Mammary epithelial cell (primary cell): Measurements from ENCODE around the gene RAG1.

Experiments
- EZH2 ChIP-seq: IDR thresholded peaks from 2 replicates; pipeline ENCODE4 v1.6.1; 2012; ENCODE audit warnings: low read length, inconsistent platforms, borderline replicate concordance
- TF ChIP-seq, protein P1 (sequence below), 2 donors: IDR thresholded peaks in 1 of 2; conservative IDR thresholded peaks in 1 of 2; 2 replicates each; pipeline ENCODE4 v1.5.1; 2011 to 2012; ENCODE audit warnings: inconsistent platforms in 2 of 2, low read length in 2 of 2, mild to moderate bottlenecking in 2 of 2, control low read depth in 1 of 2, low read depth in 1 of 2; ENCODE audit not compliant: insufficient read depth in 1 of 2; ENCODE audit errors: extremely low read depth in 1 of 2

DNA sequence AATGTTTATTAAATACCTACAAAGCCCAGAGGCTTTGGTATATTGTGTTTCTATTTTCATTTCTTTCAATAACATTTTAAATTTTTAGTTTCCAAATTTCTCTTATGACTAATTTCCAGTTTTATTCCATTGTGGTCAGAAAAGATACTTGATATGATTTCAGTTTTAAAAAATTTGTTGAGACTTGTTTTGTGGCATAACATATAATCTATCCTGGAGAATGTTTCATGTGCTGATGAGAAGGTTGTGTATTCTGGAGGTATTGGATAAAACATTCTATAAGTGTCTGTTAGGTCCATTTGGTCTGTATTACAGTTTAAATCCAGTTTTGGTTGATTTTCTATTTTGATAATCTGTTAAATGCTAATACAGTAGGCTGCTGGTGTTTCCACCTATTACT, 9.8 kb upstream of the RAG1 start:
- TF ChIP-seq, protein P1, sequence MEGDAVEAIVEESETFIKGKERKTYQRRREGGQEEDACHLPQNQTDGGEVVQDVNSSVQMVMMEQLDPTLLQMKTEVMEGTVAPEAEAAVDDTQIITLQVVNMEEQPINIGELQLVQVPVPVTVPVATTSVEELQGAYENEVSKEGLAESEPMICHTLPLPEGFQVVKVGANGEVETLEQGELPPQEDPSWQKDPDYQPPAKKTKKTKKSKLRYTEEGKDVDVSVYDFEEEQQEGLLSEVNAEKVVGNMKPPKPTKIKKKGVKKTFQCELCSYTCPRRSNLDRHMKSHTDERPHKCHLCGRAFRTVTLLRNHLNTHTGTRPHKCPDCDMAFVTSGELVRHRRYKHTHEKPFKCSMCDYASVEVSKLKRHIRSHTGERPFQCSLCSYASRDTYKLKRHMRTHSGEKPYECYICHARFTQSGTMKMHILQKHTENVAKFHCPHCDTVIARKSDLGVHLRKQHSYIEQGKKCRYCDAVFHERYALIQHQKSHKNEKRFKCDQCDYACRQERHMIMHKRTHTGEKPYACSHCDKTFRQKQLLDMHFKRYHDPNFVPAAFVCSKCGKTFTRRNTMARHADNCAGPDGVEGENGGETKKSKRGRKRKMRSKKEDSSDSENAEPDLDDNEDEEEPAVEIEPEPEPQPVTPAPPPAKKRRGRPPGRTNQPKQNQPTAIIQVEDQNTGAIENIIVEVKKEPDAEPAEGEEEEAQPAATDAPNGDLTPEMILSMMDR (conservative IDR thresholded peaks at IDR 0.05 in 1 of 2, IDR thresholded peaks at IDR 0.05 in 1 of 2; ENCODE audit: extremely low read depth in 1 of 2, insufficient read depth in 1 of 2, low read depth in 1 of 2, low read length in 2 of 2), result no peak
- TF ChIP-seq EZH2, result no peak
